ENCODE data around the gene STAT4.

STAT4 gene

DNA sequence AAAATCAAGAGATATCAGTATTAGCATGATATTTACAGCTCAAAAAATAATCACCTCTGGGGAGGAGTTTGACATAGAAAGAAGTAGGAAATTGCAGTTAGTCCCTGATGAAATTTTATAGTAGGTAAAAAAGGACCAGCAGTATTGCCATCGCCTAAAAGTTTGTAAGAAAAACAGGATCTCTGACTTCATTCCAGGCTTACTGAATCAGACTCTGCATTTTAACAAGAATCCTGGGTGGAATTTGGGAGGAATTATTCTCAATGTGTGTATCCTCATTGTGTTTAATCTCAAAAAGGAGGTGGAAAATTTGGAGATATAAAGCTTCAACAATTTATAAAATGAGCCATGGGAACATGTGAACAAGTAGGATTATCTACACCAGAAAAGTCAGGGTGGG is 105.7 kb downstream of the STAT4 start:
- no peak for DNase-seq (ENCODE audit: low read depth, low spot score)

DNA sequence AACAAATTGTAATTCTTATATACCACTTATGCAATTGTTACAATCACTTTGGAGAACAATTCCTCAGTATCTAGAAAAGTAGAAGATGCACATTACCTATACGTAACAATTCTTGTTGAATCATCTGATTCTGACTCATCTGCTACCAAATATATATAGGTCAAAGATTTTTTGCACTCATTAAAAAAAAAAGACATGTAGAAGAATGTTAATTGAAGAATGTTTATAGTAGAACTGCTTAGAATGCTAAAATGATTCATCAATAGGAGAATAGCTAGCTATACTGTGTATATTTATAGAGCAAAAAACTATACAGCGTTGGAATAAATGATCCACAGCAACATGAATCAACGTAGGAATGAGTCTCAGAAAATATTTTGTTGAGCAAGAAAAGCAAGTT is 107.4 kb downstream of the STAT4 start:
- DNase-seq (ENCODE audit: low read depth, low spot score): no peak

DNA sequence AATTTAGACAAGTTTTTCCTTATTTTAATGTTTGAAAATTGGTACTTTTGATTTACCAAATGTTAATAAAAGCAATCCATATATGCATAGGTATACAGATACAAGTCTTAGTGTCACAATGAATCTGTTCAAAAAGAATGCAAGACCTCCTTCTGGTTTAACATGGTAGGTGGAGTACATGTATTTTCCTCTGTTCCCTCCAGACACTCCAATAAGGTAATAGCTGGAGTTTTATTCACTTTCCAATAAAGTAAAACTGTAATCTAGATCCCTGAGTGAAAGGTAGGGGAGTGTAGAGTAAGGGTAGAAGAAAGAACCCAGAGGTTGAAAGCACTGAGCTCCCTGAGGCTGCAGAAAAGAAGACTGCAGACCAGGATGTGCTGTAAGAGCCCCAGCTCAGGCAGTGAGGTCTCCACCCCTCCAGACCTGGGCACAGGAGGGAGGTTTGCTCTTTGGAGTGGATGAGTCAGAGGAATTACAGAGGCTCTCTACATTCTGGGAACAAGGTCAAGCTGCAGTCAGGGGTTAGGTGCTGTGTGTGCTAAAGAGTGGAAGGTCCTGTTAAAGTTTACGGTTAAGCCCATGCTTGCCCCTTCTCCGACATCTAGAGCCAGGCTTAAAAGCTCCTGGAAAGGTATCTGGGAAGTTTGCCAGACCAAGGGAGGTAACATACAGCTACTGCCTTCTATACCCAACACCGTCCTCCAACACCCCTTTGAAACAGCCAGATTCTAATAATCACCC is 109.2 kb downstream of the STAT4 start:
- no peak for DNase-seq (ENCODE audit: low read depth, low spot score)

- DNase-seq (ENCODE audit: low read depth, low spot score): no peak
These were observed 111.2 kb downstream of the STAT4 start for GRCh38 chr2:191039616-191040015.

DNA sequence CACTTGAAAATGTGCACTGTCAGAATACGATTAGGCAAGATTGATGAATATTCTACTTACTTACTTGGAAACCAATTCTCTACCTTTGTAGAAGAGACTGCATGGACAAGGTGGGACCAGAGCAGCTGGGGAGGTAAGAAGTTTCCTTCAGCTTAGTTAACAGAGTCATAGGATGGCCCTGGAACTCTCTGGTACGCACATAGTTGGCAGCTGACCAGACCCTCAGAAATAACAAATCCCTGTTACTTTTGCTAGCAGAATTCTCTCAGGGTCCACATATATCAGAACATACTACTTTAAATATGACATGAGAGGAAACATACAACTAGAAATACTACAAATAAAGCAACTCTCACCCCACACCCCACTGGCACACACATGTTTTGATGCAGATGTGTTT is 112.1 kb downstream of the STAT4 start:
- no peak for DNase-seq (ENCODE audit: low read depth, low spot score)

GRCh38 chr2:191038241-191038725 is 112.5 kb downstream of the STAT4 start:
- DNase-seq (ENCODE audit: low read depth, low spot score): no peak

GRCh38 chr2:191037351-191037750 is 113.4 kb downstream of the STAT4 start:
- DNase-seq (ENCODE audit: low read depth, low spot score): no peak

GRCh38 chr2:191036363-191036762 is 114.4 kb downstream of the STAT4 start:
- no peak for DNase-seq (ENCODE audit: low read depth, low spot score)

DNA sequence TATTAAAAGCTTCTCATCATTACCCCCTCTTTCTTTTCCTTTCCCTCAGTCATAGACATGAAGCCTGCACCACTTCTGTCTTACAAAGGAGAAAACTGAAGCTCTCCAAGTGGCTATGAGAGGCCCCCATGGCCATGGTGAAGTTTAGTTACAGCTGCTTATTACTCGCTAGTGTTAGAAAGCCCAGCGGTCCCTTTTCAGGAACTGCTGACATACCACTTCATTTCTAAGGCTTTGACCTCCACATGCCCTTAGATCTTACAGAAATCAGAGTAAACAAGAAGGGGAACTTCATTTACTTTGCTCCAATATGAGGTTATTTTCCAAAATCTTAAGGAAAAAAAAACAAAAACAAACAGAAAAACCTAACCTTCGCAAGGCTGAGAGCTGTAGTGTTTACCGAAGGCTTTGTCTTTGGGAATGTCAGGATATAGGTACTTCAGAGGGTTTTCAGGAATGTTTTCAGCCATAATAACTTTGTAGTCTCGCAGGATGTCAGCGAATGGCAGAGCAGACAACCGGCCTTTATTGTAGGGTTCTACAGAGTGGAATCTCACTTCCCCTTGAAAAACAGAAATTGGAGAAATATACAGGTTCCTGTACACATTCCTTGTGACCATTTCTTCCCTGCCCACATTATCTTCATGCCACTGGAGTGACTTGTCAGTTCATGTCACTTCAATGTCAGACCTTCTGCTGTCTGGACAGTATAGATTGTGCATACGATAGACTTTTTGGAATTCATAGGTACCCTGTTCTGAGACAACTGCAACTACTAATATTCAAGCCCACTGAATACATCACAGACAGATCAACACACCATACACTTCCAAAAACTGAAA is 118.0 kb downstream of the STAT4 start:
- DNase-seq (ENCODE audit: low read depth, low spot score): no peak

GRCh38 chr2:191031256-191031655 is 119.5 kb downstream of the STAT4 start:
- DNase-seq (ENCODE audit: low read depth, low spot score): no peak

GRCh38 chr2:191030521-191031154 is 120.2 kb downstream of the STAT4 start:
- no peak for DNase-seq (ENCODE audit: low read depth, low spot score)

DNA sequence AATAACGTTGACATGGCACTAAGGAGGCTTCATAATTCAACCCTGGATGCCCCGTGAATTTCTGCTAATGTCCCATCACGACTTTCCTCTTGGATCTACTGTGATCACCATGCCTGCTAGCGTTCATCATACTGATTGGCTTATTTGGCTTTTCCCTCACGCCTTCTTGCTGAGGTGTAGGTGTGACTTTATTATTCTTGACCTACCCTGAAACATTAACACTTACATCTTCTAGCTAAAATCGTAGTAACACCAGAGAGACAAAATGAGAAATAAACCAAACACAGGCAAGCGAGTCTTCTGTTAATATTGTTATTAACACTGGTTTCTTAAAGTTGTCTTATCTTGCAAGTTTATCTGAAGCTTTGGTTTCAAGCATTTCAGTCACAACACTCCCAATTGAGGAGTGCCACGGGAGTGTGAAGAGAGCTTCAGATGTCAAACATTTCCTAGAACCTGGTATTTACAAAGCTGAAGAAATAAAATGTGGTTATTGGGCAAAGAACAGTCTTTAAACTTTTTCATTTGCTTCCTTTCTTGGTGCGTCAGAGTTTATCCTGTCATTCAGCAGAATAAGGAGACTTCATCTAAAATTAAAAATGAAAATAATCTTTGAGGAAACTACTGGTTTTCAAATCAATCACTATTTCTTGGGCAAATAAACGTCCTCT is 121.4 kb downstream of the STAT4 start:
- no peak for DNase-seq (ENCODE audit: low read depth, low spot score)

DNA sequence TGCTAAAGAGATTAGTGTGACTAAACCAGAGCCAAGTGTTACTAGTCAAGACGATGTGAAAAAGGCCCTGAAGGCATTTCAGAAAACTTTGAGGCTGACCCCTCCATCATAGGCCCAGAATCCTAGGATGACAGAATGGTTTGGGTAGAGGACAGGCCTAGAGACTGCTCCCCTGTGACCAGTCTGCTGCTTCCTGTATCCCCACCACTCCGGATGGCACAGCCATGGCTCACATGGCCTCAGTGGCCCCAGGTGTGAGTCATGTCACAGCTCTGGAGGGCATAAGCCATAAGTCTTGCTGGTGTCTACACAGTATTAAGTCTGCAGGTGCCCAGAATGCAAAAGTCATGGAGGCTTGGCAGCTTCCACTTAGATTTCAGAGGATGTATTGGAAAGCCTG is 124.4 kb downstream of the STAT4 start:
- DNase-seq (ENCODE audit: low read depth, low spot score): no peak

- DNase-seq (ENCODE audit: low read depth, low spot score): no peak
These were observed 125.7 kb downstream of the STAT4 start for GRCh38 chr2:191025135-191025534.

DNA sequence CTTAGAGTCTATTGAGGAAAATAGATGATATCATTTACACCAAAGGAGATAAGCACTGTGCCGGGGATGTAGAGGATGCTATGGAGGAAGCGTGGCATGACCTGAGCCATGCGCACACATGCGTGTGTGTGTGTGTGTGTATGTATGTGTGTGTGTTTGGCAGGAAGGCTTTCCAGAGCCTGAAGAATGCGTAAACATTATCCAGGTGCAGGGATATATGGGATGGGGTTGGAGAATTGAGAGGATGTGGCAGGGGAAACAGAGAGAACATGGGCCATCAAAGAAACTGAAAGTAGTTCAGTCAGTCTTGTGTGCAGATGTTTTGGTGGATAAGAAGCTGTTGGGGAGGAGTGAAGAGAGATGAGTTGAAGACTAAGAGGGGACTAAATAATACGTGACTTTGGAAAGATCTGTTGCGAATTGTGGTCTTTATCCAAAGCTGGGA is 127.5 kb downstream of the STAT4 start:
- DNase-seq (ENCODE audit: low read depth, low spot score): no peak

DNA sequence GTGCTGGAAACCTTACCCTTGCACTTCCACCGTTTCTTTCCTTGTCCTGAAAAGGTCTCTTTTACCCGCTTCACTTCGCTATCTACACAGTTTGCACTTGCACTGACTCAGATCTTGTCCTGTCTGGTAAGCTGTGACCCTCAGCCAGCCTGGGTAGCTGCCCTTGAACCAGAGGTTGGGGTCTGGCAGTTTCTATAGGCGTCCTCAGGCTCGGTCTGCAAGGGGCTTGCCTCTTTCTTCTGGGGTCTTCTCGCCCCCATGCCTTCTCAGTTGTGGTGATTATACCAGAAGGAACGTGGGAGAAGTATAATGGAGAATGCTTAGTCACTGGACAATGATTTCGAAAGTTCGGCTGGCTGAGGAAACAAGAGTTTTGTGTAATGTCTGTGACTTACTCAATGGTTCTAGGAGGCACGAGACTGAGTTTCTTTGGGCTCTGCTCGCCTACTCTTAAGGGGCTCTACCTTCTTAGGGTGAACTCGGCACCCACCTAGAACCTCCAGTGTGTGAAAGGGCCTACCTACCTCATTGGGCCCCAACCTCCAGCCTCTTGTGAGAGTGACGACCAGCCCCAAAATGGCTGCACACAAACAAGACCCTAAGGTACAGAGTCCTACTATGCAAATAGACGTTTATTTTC is 129.9 kb downstream of the STAT4 start:
- no peak for DNase-seq (ENCODE audit: low read depth, low spot score)

DNA sequence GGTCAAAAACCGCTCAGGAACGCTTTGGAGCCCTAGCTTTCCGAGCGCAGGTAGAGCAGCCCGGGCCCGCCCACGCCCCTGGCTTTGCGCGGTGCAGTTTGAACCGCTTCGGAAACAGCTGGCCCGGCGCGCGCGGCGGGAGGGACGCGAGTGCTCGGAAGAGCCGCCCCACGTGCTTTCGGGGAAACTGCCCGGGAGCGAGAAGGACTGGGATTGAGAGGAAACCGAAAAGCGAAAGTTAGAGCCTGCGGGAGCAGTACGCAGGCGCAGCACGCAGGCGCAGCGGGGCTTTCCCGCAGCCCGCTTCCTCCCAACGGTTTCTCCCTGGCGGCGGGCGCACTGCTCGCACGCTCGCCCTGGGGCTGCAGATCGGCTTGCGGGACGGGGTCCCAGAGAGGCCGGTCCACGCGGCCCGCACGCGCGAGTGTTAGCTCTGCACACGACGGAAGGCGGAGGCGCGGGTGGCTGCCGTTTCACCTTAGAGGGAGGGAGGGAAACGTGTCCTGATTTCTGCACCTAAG is 130.5 kb downstream of the STAT4 start:
- peak; percentile 91 for DNase-seq (ENCODE audit: low read depth, low spot score)

- DNase-seq (ENCODE audit: low read depth, low spot score): no peak
These were observed 131.4 kb downstream of the STAT4 start for GRCh38 chr2:191019376-191019775.

DNA sequence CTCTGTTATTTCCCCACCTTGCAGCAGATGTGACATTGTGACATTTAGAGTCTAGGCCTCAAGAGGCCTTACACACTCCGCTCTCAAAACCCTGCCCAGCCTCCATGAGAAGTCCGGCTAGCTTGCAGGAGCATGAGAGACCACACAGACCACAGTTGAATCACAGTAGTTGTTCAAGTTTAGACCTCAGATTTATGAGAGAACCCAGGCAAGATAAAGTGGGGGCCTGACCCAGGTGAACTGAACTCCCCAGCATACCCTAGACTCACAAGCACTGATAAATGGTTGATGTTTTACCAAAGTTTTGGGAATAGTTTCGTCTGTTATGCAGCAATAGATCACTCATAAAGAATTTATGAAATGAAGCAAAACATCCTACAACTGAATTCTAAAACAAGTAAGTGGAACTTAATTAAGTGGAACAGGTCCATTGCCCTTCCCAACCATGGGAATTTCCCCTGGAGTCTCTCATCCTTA is 132.1 kb downstream of the STAT4 start:
- no peak for DNase-seq (ENCODE audit: low read depth, low spot score)

GRCh38 chr2:191018048-191018447 is 132.7 kb downstream of the STAT4 start:
- no peak for DNase-seq (ENCODE audit: low read depth, low spot score)

DNA sequence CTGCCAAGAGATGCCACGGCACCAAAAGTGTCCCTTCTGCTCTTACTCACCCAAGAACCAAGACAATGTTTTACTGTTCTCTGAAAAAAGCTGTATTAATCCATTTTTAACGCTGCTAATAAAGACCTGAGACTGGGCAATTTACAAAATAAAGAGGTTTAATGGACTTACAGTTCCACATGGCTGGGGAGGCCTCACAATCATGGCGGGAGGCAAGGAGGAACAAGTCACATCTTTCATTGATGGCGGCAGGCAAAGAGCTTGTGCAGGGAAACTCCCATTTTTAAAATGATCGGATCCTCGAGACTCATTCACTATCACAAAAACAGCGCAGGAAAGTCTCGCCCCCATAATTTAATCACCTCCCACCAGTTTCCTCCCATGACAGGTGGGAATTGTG is 135.0 kb downstream of the STAT4 start:
- no peak for DNase-seq (ENCODE audit: low read depth, low spot score)

Measured in smooth muscle cell of the brain vasculature (primary cell).